Fibroblast of skin of scalp (primary cell): ENCODE measurements around the gene SCAF4.

Source experiments
- DNase-seq: peaks from one replicate; pipeline ENCODE4 v3.0.0-alpha.2; 2013

SCAF4 gene

DNA sequence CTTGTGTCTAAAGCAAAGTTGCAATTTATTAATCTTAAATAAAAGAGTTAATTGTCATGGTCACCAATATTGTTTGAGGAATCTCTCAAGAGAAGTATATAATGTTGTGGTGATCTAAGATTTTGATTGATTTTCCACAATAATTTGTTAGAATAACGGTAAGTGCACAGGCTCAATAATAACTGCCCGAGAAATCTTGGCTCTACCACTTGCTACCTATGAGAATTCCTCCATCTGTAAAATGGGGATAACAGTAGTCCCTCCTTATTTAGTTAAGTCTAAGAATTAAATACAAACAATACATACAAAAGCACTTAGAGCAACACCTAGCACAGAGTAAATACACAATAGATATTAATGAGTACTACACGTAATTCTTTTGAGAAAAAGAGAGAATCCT is 18.8 kb downstream of the SCAF4 start:
- DNase-seq = no peak

- no peak for DNase-seq
Measured at GRCh38 chr21:31711745-31712285, 20.1 kb downstream of the SCAF4 start.

- no peak for DNase-seq
Measured at GRCh38 chr21:31711326-31711725, 20.6 kb downstream of the SCAF4 start.

- DNase-seq = peak; percentile 85
Measured at GRCh38 chr21:31710586-31710985, 21.3 kb downstream of the SCAF4 start.

GRCh38 chr21:31708541-31708940 is 23.4 kb downstream of the SCAF4 start:
- no peak for DNase-seq

GRCh38 chr21:31707499-31707898 is 24.4 kb downstream of the SCAF4 start:
- no peak for DNase-seq

- DNase-seq = no peak
Measured at GRCh38 chr21:31706562-31706961, 25.4 kb downstream of the SCAF4 start.

GRCh38 chr21:31700040-31700439 is 31.9 kb downstream of the SCAF4 start:
- DNase-seq = no peak

- no peak for DNase-seq
Measured at GRCh38 chr21:31698461-31698860, 33.5 kb downstream of the SCAF4 start.

- DNase-seq = no peak
Measured at GRCh38 chr21:31696424-31696823, 35.5 kb downstream of the SCAF4 start.

DNA sequence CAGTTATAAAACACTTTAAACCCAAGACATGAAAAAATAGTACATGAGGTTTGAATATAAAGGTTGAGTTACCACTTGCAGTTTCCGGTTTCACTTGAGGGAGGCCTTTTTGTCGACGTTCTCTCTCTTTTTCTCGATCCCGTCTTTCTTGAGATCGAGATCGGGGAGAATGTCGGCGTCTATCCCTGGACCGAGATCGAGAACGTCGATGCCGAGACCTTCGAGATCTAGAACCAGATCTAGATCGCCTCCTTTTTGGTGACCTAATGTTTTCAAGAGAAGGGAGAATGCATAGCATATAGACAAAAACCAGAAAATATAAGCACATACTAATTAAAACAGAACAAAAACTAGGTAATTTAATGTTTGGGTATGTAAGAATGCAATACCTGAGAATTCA is 38.7 kb downstream of the SCAF4 start:
- DNase-seq = no peak

DNA sequence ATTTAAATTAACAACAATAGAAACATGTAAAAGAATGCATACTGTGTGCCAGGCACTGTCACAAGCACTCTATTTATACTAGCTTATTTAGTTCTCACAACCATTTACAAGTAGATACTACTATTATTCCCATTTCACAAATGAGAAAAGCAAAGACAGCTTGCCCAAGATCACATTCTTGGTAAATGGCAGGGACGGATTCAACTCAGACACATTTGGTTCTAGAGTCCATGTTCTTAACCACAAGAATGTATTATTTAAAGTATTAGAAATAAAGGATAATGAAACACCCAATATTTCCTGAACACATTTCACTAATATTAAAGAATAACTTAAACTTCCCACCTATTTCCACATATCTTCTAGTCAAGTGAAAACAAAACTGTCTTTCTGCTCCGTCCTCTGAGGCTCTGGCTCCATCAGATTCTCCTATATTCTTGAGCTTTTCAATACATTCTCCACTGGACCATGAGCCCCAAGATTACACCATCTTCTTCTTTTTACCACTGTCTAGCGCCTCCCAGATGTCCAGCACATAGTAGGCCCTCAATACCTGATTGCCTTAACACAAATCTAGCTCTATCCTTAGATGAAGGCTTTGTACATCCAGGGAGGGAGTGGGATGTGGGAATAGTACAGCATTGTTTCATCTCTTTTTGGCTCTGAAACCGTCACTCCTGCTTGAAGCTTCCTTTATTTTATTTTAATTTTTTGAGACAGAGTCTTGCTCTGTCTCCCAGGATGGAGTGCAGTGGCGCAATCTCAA is 43.1 kb downstream of the SCAF4 start:
- no peak for DNase-seq

GRCh38 chr21:31687108-31687507 is 44.8 kb downstream of the SCAF4 start:
- DNase-seq = no peak

- DNase-seq = no peak
Measured at GRCh38 chr21:31686272-31686915, 45.5 kb downstream of the SCAF4 start.

DNA sequence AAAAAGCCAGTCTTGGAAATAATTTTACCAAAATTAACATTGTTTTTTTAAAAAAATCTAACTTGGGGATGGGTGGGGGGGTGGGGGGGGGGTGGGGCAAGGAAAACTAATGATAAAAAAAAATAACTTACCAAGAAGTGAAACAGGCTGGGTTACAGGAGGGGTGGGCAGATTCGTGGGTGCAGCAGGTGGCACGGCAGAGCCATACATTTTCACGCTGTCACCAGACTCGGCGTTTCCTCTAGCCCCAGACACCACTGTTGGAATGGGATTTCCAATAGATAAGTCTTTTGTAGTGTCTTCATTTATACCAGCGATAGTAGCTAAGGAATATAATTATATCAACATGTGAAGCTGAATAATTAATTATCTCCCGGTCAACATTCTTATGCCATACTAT is 47.0 kb downstream of the SCAF4 start:
- DNase-seq = no peak

DNA sequence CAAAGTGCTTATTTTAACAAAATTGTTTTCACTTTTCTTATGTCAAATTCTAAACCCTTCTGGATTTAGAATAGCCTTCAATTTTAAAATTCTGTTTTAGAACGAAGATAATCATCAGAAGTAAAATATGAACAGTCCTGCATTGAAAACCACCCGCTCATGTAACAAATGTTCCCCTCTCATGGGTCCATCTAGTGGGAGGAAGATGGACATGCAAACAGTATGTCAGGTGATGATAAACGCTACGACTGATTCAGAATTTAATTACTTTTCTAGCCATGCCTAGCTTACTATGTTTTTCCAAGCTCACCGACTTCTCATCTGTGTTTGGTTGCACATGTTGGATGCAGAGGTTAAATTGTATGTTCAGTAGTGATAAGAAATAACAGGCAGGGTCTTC is 48.9 kb downstream of the SCAF4 start:
- no peak for DNase-seq

DNA sequence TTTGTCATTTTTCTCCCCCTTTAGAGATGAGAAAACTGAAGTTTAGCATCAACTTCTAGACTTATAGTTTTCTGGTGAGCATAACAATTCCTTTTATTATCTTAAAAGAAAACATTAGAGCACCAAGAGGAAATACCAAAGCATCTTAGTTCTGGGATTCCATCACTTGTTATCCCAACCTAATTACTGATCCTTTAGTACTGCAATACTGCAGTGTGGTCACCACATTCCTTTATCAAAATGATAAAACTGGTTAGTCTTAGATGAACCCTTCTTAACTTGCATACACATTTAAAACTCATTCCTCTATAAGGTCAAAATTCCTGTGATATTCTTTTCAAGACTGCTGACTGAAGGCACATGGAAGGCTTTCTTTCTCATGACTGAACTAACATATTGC is 49.3 kb downstream of the SCAF4 start:
- peak; percentile 55 for DNase-seq

DNA sequence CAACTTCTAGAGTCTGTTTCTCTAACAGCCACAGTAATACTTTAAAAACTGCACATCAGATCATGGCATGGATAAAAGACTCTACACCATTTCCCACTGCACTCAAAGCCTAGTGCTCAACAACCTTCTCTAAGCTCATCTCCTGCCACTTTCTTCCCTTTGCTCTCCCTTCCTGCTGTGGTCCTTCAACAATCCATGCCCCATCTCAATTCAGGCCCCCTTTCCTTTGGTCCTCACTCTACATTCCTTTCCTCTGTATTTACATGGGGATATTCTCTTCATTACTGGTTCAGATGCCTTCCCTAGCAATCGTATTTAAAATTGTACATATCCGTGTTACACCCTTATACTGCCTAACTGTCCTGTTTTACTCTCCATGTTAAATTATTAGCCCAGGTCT is 53.4 kb downstream of the SCAF4 start:
- no peak for DNase-seq

GRCh38 chr21:31677047-31677446 is 54.9 kb downstream of the SCAF4 start:
- no peak for DNase-seq

DNA sequence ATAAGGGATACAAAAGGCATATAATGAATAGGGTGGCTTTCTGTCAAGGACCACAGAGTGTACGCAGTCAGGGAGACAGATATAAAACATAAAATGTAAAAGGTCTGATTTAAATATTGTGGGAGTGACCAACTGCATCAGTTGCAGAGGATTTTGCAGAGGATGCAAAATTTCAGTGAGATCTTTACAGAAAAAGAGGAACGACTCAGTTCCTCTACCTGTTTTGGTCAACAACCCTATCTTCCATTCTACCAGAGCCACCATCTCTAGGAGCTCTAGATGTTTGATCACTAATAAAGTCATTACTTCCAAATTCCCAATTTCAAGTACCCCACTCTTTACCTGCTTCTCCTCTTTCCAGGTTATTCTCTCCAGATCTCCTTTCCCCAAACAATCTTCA is 56.0 kb downstream of the SCAF4 start:
- no peak for DNase-seq

DNA sequence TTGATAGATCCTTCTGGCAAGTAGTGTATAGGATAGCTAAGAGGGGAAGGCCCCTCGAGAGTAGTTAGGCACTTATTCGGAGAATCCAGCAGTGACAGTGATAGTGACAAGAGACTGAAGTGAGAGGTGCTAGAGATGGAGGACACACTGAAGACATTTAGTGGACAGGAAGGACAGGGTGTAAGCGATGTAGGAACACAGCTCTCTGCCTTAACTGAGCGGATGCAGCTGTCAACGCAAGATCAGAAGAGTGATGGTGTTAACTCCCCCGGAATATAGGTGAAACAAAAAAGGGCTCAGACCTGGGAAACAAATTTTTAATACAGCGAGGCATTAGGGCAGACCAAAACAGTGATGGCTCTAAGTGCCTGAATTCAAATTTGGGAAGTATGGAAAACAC is 56.6 kb downstream of the SCAF4 start:
- no peak for DNase-seq

- no peak for DNase-seq
Measured at GRCh38 chr21:31673321-31673912, 58.5 kb downstream of the SCAF4 start.

DNA sequence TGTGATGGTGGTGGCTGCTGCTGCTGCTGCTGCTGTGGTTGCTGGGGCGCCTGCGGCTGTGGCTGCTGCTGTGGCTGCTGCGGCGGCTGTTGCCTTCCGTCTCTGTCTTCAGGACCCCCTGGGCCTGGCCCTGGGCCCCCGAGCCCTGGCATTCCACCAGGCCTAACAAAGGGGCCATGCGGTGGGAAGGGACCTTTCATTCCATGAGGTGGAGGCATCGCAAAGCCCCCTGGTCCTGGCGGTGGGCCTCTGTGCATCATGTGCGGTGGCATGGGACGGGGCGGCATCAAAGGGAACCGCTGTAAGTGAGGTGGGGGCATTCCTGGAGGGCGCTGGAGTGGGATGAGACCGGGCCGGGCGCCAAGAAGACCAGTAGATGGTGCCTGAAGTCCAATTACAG is 60.0 kb downstream of the SCAF4 start:
- DNase-seq = no peak
